Activated CD8-positive, alpha-beta memory T cell treated with anti-CD3 and anti-CD28 coated beads, Interleukin-2, amount 50 U/mL, for 4 hours (primary cell): ENCODE data around the gene EFCC1.

Experiments
- DNase-seq: peaks from one replicate; pipeline ENCODE4 v3.0.0-alpha.2; 2020

EFCC1 gene

DNA sequence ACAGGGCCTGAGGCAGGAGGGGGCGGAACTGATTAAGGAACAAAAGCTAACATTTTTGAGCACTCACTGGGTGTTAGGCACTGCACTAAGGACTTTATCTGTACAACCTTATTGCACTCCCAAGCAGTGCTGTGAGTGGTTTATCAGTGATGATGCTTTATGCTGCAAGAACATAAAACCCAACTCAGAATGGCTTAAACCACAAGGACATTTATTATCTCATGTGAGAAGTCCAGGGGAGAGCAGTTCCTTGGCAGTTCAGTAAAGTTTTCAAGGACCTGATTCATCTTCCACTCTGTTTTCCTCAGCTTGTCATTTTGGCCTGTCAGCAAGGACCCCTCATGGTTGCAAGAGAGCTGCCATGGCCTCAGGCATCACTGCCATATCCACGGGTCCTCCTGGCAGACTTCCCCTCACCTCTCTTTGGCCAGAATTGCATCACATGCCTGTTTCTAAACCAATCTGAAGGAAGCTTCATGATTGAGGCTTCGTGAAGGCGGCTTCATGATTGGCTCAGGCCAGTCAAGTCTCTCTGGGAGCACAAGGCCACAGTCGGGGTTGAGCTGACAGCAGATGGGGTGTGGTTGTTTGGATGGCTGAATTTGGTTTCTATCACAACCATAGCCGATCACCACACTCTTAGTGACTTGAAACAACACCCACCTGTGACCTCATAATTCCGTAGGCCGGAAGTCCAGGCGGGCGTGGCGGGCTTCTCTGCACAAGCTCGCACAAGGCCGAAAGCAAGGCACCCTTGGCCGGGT lies 15.8 kb downstream of the EFCC1 start:
- DNase-seq = no peak

DNA sequence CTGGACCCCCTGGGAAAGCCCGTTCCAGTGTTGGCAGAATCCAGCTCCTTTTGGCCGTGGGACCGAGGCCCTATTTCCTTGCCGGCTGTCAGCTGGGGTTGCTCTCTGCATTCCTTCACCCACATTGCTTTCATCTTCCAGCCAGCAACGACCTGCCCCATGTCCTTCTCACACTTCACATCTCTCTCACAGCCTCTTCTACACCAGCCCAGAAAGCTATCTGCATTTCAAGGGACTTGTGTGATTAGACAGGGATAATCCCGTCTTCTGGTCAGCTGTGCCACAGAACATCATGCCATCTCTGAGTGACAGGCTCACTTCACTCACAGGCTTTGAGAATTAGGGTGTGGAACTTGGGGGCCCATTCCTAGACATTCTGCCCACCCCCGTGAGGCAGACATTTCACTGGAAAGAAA lies 16.4 kb downstream of the EFCC1 start:
- DNase-seq = no peak

DNA sequence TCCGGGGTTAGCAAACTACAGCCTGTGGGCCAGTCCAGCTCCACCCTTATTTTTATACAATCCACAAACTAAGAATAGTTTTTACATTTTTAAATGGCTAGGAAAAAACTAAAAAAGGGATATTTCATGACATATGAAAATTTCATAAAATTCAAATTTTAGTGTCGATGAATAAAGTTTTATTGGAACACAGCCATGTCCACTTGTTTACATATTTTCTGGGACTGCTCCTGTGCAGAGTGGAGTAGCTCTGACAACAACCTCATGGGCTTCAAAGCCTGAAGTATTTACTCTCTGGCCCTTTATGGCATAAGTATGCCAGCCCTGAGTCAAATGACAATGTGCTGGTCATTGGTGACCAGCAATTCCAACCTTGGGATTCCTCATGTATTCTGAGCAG lies 17.2 kb downstream of the EFCC1 start:
- no peak for DNase-seq

DNA sequence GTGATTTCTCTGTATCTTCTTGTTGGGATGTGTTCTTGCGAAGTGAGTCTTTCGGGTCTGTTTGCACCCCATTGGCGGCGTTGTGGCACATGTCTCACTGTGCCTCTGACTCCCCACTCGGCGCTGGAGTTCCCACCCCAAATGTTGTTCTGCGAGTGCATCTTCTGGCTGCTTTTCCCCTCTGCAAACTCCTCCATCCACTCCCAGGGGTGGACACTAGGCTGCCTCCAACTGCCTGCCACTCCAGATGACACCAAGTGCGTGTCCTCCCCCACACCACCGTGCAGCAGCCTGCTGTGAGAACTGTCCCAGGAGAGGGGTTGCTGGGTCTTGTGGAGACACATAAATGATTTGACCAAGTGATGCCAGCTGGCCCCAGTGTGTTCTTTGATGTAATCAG lies 17.6 kb downstream of the EFCC1 start:
- no peak for DNase-seq

DNA sequence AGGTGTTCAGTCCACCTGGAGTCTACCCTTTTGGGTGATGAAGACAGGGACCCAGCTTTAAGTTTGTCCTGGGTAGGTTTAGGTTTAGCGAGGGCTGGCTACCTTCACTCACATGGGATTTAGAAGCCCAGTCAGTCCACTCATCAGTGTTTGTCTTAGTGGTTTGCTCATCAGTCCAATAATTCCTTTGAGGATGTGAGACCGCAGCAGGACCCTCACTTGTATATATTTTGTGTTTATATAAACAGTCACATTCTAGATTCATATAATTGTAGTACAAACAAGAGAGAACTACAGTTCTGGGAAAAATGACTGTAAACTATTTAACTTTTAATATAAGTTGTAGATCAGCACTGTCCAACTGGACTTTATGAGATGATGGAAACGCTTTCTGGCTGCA lies 18.2 kb downstream of the EFCC1 start:
- no peak for DNase-seq

DNA sequence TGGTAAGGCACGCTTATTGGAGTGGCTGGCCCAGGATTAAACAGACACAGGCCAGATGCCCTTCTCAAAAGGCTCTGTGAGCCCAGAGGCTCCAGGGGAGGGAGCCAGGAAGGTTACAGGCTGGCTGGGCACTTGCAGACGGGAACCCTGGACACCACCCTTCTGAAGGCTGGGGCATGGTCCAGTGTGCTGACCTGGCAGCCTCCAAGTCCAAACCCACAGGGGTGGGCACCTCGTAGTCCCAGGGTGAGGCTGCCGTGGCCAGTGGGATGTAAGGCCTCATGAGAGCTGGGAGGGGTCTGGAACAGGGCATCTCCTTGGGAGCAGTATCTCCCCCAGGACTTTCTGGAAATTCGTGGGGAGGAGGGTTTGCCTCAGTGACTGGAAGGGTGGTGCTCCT lies 19.6 kb downstream of the EFCC1 start:
- DNase-seq = no peak

DNA sequence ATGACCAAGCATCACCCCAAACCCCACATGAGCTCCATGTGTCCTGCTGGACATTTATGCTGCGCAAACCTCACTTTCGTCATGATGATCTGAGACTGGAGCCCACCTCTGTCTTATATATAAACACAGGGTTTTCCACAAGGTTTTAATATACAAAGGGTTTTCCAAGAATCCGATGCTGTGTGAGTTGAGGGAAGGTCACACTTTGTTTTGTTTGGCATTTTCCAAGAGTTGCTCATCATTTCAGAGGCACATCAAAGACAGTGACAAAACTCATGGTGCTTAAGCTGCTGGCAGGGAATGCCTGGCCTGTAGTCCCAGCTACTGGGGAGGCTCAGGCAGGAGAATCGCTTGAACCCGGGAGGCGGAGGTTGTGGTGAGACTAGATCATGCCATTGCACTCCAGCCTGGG lies 20.0 kb downstream of the EFCC1 start:
- no peak for DNase-seq

DNA sequence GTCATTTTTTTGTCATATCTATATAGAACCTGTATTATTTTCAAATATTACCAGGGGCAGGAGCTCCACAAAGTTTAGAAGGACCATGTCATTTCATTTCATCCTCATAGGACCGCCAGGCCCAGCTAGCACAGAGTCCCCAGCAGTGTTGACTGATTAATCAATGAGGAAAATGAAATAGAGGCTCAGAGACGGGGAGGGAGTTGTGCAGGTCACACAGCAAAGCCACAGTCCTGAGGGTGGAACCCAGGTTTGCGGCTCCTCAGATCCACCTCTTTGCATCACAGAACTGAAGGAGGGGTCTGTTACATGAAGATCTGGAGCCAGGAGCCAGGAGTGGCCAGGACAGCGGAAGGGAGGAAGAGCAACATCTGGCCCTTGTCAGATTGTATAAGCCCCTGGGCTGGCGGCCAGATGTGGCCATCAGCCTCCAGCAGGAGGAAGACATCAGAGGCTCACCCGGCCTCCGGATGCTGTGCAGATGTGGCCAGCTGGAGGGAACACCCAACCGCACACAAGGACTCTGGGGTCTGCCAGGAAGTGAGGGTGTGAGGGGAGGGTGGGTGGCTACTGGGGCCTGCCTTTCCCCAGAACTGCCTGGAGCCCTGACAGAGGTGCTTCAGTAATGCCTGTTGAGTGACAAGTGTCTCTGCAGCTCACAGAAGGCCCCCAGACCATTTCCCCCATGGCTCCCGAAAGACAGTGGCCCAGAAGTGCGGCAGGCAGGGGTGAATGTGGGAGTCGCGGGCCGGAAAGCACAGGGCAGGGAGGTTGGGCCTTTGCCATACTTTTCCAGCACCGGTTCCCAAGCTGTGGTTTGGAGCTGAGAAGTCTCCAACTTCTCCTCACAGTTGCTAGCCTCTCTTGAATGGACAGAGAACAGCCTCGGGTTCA lies 21.3 kb downstream of the EFCC1 start:
- no peak for DNase-seq

DNA sequence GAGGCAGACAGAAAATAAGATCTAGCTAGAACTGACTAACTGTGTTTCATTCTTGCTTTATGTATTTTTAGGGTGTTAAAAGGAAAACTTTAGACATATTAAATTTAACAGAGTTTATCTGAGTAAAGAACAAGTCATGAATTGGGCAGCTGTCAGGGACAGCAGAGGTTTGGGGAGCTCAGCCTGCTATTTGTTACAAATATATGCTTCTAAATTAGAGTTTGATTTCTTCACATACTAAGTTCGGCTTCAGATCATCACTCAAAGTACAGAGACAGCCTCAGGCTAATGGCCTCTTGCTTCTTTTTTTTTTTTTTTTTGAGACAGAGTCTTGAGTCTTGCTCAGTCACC lies 21.9 kb downstream of the EFCC1 start:
- no peak for DNase-seq

DNA sequence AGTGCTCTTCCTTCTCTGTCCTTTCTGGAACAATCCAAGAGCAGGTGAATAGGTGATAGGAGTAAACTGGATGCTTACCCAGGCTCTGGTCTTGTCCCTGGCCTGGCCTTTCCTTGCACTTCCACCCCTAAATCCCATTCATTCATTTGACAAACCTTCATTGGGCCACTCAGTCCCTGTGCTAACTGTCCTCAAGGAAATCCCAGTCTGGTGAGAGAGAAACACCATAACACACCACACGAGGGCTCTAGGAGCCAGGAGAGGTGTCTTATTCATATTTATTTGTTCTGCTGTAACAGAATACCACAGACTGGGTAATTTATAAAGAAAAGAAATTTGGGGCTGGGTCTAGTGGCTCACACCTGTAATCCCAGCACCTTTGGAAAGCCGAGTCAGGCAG lies 22.8 kb downstream of the EFCC1 start:
- DNase-seq = no peak

DNA sequence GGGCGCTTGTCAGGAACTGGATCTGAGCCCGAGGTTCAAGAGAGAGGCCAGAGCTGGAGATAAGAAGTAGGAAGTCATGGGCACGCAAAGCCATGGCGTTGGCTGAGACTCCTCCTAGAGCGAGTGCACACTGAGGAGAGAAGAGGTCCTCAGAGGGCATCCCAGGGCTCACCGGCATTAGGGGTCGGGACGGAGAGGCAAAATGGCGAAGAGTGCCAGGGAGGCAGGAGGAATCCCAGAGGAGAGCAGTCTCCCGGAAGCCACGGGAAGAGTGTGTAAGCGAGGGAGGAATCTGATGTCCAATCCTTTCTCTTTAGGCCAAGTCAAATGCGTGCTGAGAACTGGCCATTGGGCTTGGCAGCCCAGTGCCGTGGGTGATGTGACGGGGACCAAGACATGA lies 24.0 kb downstream of the EFCC1 start:
- no peak for DNase-seq

DNA sequence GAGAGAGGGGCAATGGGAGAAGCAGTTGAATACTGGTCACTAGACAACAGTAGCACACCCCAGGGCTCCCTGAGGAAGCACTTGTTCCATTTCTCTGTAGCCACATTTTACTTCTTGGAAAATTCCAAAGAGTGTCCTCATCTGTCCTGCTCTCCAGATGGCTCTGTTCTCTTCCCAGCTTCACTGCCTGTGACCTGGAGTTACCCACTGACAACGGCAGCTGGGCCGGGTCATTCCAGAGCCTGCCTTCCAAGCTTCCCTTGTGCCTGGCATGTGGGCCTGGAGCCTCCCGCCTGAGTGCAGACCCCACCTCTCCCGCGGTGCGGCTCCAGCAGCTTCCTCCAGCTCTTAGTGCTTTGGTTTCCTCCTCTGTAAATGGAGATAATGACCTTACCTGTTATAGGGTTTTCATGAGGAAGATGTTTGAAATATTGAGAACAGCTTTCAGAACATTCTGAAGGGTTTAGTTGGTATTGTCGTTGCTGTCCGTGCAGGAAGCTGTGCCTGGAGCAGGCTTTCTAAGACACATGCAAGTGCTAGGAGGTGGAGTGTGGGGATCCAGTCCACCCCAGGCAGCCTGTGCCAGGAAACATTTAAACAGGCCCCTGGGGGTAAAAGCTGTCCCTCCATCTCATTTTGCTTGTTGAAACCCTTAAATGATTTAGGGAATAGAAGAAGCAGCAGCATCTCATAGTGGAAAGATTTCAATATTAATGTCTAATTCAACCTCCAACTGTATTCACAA lies 24.8 kb downstream of the EFCC1 start:
- no peak for DNase-seq

DNA sequence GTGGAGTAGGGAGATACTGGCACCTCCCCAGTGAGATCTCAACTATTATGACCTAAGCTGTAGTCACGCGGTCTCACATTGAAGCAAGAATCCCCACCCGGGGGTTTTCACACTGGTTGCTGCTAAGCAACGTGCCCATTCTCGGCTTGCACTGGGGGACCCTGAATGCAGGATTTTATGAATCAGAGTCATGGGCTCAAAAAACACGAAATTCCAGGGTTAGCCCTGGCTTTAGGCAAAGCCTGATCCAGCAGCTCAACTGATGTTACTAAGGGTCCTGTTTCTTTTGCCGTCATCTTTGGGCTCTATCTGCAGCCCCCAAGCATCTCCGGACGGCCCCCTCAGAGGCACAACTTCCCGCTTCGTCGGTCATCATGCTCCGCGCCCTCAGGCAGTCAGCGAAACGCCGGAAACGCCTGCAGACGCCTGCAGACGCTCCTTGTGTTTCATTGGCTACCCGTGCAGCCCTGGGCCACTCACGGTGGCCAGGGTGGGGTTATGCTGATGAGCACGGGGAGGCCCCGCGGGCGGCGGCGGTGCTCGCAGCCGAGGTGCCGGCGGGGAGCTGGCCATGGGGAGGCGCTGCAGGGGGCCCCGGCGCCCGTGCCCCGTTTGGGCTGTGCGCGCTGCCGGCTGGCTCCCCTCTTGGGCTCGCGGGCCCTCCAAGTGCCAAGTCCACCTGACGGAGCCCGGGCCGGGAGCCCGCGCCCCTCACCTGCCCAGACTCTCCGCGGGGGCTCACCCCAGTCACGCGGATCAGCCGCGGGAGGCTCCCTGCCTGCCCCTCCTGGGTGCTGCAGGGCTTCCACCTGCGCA lies 25.8 kb downstream of the EFCC1 start:
- peak; percentile 87 for DNase-seq

DNA sequence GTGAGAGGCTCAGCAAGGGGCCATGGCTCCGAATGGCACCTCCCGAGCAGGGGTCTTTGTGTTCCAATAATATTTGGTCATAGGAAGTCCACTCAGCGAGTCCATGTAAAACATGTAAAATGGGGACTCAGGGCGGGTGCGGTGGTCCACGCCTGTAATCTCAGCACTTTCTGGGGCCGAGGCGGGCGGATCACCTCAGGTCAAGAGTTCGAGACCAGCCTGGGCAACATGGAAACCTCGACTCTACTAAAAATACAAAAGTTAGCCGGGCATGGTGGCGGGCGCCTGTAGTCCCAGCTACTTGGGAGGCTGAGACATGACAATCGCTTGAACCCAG lies 26.4 kb downstream of the EFCC1 start:
- DNase-seq = no peak

DNA sequence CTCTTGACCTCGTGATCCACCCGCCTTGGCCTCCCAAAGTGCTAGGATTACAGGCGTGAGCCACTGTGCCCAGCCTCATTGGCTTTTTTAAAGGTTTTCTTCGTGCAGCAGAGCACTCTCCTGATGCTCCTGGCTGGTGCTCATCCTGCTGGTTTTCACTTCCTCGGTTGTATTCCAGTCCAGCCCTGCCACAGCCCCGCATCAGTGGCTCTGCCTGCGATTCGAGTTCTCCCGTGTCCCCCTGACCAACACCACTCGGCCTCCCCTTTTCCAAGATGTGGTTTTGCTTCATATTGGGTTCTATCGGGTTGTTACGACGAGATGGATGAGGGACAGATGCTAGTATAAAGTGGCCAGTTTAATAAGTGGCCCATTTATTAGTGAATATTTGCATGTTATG lies 27.8 kb downstream of the EFCC1 start:
- no peak for DNase-seq

DNA sequence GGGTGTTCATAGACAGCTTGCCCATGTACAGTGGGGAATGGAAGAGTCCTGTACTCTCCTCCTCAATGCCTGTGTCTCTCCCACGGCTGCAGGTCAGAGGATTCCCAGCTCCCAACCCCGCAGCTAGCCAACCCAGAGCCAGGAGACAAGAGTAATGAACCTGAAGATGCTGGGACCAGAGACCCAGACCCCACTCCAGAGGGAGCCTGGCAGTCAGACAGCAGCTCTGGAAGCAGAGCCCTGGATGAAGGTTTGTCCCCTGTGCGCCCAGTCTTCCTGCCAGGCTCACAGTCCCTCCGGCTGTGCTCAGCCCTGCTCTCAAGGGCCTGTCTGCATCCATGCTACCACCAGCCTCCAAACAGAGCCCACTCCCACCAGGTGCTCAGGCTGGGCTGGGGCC lies 29.5 kb downstream of the EFCC1 start:
- no peak for DNase-seq

DNA sequence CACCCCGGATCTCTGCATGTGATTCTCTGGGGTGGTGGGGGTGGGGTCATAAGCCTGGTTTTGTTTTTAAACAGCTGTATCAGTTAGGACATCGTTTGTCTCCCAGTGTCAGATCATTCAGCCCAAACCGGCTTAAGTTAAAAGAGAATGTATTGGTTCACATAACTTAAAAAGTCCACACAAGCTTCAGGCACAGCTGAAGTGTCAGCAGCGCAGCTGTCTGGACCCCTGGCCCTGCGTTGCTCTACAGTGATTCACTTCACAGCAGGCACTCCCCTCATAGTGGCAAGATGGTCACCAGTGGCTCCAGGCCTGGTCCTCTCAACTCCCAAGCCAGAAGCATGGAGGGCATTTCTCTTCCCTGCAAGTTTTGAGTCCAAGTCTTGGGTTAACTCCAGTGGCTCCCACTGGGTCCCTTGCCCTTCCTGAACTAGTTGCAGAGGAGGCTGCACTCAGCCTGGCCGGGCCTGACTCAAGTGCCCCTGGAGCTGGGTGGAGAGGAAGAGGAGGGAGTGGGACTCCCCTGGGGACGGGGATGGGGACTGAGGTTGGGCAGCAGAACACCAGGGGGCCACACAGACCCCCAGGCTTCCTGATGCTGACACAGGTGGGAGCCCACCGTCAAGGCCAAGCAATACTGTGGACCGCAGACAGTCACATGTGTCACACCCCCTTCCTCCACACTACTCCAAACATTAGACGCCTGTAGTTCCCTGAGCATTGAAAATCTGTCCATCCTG lies 30.5 kb downstream of the EFCC1 start:
- no peak for DNase-seq

DNA sequence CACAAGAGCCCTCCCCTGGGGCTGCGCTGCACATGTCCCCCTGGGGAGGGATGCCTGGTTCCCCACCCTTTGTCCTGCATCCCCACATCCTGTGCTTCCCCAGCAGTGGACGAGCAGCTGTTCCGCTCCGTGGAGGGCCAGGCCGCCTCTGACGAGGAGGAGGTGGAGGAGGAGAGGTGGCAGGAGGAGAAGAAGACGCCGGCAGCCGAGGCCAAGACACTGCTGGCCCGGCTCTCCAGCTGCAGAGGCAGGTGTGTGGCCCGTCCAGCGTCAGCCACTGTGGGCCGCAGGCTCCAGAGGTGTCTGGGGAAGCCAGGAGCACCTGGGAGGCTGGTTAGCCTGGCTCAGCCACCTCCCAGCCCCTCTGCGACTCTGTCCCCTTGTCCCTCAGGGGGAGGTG lies 31.6 kb downstream of the EFCC1 start:
- no peak for DNase-seq

DNA sequence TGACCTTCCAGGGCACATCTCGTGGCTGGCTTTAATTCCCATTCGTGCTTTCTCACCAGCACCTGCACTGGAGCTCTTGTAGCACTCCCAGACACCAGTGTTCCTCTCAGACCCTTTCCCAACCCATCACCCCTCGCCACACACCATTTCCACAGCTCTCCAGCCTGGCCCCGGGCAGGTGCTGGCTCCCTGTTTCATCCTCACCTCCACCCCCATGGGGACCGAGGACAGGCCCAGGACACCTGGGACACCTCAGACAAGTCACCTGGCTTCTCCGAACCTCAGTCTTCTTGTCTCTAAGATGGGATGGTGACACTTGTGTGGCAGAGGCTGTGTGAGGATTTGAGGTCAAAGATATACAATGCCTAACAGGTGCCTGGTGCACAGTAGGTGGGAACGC lies 32.0 kb downstream of the EFCC1 start:
- DNase-seq = no peak

DNA sequence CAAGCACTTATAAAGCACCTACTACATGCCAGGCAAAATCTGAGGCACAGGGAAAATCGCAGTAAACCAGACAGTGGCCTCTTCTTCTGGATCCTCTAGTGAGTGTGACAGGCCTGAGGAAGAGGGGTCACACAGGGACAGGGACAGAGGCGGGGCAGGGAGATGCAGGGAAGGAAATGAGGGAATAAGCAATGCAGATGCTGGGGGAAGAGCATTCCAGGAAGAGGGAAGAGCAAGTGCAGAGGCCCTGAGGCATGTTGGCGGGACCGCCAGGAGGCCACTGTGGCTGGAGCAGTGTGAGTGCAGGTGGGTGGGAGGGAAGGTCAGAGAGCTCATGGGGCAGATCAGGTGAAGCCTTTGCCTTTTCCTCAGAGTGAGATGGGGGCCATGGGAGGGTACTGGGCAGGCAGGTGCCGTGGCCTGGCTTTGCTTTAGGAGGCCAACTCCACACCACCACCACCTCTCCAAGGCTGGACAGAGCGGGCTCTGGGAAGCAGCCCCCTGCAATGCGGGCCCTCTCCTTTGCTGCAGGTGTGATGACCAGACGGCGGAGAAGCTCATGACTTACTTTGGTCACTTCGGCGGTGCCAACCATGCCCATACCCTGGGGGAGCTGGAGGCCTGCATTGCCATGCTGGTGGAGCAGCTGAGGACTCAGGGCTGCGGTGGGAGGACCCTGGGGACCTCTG lies 32.7 kb downstream of the EFCC1 start:
- DNase-seq = no peak

DNA sequence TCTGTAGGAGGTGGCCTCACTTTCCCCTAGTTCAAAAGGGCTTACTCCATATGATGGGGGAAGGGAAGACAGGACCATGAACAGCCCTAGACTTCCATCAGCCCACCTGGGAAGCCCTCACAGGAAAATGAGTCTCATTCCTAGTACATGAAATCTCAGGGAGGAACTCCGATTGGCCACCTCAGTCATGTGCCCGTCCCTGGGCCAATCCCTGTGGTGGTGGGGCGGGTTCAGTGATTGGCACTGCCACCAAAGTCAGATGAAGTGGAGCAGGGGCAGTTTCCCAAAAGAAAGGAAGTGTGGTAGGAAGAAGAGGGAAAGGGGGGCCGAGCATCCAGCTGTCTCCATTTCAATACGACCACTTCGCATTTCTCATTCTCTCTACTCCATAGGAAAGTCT lies 33.5 kb downstream of the EFCC1 start:
- no peak for DNase-seq
